ENCODE data around the gene MACROD2.

The MACROD2 gene

GRCh38 chr20:15032352-15032622, 1037.0 kb downstream of the MACROD2 start:
- Histone ChIP-seq H3K27me3 (ENCODE audit: control insufficient read depth, insufficient read depth, low read length) (no peaks in the 10 kb centered on the region), H3K36me3 (ENCODE audit: control insufficient read depth, insufficient read depth, low read length) (no peaks in the 10 kb centered on the region), H3K4me3 (ENCODE audit: low read depth, low read length) (no peak overlapping the region), H3K79me2 (no peaks in the 10 kb centered on the region), H3K4me2 (ENCODE audit: low read length) (no peak overlapping the region), H2AFZ (no peak overlapping the region), H3K27ac (no peak overlapping the region), H3K9me3 (ENCODE audit: control insufficient read depth, low read length) (no peaks in the 10 kb centered on the region), H3K4me1 (no peaks in the 10 kb centered on the region), H3K9ac (no peak overlapping the region)
- no peak for TF ChIP-seq CTCF (IDR thresholded peaks at IDR 0.05)

DNA sequence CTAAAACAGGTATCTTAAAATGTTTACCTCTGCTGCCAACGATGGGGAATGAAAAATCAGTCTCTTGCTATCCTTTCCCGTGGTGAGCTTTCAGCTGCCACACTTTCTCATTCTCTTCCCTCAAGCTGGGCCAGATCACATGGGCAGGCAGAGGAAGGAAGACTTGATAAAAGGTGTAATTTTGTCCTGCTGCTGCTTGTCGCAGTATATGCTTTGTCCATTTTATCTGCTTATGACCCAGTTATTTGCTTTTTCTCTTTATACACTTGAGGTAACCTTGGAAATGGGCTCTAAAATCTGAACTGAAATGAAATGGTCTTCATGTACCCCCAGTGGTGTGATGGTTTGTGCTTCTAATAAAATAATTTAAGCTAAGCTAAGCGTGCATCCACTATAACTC, 1038.0 kb downstream of the MACROD2 start:
- Histone ChIP-seq H3K9me3 (ENCODE audit: control insufficient read depth, low read length) (no peaks in the 10 kb centered on the region), H2AFZ (no peak overlapping the region), H3K4me3 (ENCODE audit: low read depth, low read length) (no peak overlapping the region), H3K27me3 (ENCODE audit: control insufficient read depth, insufficient read depth, low read length) (no peaks in the 10 kb centered on the region), H3K4me2 (ENCODE audit: low read length) (no peak overlapping the region), H3K36me3 (ENCODE audit: control insufficient read depth, insufficient read depth, low read length) (no peaks in the 10 kb centered on the region), H3K27ac (no peak overlapping the region), H3K79me2 (no peaks in the 10 kb centered on the region), H3K9ac (no peak overlapping the region), H3K4me1 (no peaks in the 10 kb centered on the region)
- no peak for TF ChIP-seq CTCF (IDR thresholded peaks at IDR 0.05)

DNA sequence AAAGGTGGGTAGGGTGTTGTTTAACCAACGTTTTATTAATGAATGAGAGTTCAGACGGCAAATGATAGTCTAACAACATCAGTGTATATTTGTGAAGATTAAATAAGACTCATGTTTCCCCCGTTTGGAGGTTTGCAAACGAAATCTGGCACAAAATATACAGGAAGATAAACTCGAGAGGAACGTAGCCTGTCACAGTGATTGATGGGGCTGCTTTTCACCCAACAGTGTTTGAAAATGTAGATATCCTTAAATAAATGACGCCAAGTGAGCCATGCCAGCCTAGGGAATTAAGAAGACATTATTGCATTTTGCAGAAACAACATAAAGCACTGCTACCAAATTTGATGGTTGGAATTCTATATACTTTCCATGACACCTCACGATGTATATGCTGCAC, 1038.6 kb downstream of the MACROD2 start:
- H3K4me3 ChIP-seq (ENCODE audit: low read depth, low read length), result no peak overlapping the region
- no peak overlapping the region for H2AFZ ChIP-seq
- H3K4me2 ChIP-seq (ENCODE audit: low read length), result no peak overlapping the region
- no peaks in the 10 kb centered on the region for H3K36me3 ChIP-seq (ENCODE audit: control insufficient read depth, insufficient read depth, low read length)
- no peaks in the 10 kb centered on the region for H3K9me3 ChIP-seq (ENCODE audit: control insufficient read depth, low read length)
- no peak overlapping the region for H3K9ac ChIP-seq
- H3K27ac ChIP-seq, result no peak overlapping the region
- no peaks in the 10 kb centered on the region for H3K4me1 ChIP-seq
- H3K27me3 ChIP-seq (ENCODE audit: control insufficient read depth, insufficient read depth, low read length), result no peaks in the 10 kb centered on the region
- no peak for TF ChIP-seq CTCF (IDR thresholded peaks at IDR 0.05)
- H3K79me2 ChIP-seq, result no peaks in the 10 kb centered on the region

- Histone ChIP-seq H3K79me2 (no peaks in the 10 kb centered on the region), H3K27ac (no peak overlapping the region), H3K9ac (no peak overlapping the region), H3K27me3 (ENCODE audit: control insufficient read depth, insufficient read depth, low read length) (no peaks in the 10 kb centered on the region), H2AFZ (no peak overlapping the region), H3K4me2 (ENCODE audit: low read length) (no peak overlapping the region), H3K4me1 (no peaks in the 10 kb centered on the region), H3K4me3 (ENCODE audit: low read depth, low read length) (no peak overlapping the region), H3K9me3 (ENCODE audit: control insufficient read depth, low read length) (no peaks in the 10 kb centered on the region), H3K36me3 (ENCODE audit: control insufficient read depth, insufficient read depth, low read length) (no peaks in the 10 kb centered on the region)
- TF ChIP-seq CTCF (IDR thresholded peaks at IDR 0.05), result no peak
Measured at GRCh38 chr20:15036948-15037347, 1041.6 kb downstream of the MACROD2 start.

DNA sequence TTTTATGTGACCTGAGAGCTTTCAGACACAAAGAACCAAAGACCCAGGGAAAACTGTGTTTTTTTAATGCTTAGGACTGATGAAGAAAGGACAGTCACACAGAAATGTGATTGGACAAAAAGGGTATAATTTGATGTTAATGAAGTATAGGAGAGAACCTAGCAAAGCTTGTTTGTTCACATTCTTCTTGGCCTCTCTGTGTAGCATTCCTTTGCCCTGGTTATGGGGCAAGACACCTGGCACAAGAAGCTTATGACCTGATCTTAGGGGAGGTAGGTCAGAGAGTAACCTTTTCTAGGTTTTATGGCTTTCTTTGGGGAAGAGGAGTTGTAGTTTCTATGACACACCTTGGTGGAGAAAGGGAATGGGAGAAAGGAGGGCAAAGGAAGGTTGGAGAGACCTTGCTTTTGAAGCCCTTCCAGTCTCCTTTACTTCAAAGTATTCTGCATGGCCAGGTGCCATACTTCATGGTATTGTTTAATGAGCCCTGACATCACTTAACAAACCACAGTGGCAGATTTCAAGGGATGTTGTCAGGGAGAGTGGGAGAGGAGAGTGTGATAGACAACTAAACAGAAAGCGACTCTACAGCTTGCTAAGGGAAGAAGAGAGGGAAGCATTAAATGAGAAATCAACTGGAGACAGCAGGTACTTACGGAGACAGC, 1043.9 kb downstream of the MACROD2 start:
- Histone ChIP-seq H3K27ac (no peak overlapping the region), H3K79me2 (no peaks in the 10 kb centered on the region), H3K4me2 (ENCODE audit: low read length) (no peak overlapping the region), H3K9me3 (ENCODE audit: control insufficient read depth, low read length) (no peaks in the 10 kb centered on the region), H2AFZ (no peak overlapping the region), H3K9ac (no peak overlapping the region), H3K36me3 (ENCODE audit: control insufficient read depth, insufficient read depth, low read length) (no peaks in the 10 kb centered on the region), H3K4me1 (no peaks in the 10 kb centered on the region), H3K4me3 (ENCODE audit: low read depth, low read length) (no peak overlapping the region), H3K27me3 (ENCODE audit: control insufficient read depth, insufficient read depth, low read length) (no peaks in the 10 kb centered on the region)
- TF ChIP-seq CTCF (IDR thresholded peaks at IDR 0.05), result no peak

Measured in parathyroid adenoma (tissue), 2 donors.